Measurements from ENCODE around the gene MTA2. TPM values are rescaled to one million over a fixed set of nuclear protein-coding genes. Genes with fewer than 3 reads are reported as not detected.

Gene MTA2
- total RNA-seq, 1 experiment from 2014 or later = 97.2 TPM

GRCh38 chr11:62600367-62601121 is 1.1 kb downstream of the MTA2 start:
- no TSS peak for BruUV-seq (replicated peaks)
- Mint-ChIP-seq H3K4me3 (ENCODE audit: low read depth, unreplicated experiment) (peak overlapping the region; percentile 88), H3K9me3 (ENCODE audit: low read depth, unreplicated experiment) (no peaks in the 10 kb centered on the region), H3K27me3 (ENCODE audit: unreplicated experiment) (no peaks in the 10 kb centered on the region), H3K27ac (ENCODE audit: unreplicated experiment) (peak overlapping the region; percentile 78), H3K36me3 (ENCODE audit: insufficient read depth, unreplicated experiment) (peaks cover 80% of the 10 kb centered on the region), H3K4me1 (ENCODE audit: low read depth, unreplicated experiment) (peaks cover 35% of the 10 kb centered on the region)
- intact Hi-C loops (cut with micrococcal nuclease; ENCODE audit: unreplicated experiment) = no loop called here
- no peak for TF ChIP-seq CTCF (IDR thresholded peaks at IDR 0.05; ENCODE audit: unreplicated experiment)
- no peak for DNase-seq
- CTCF ChIA-PET = interaction anchor here (1.1 to 2.1 kb wide), 5 partner anchors 9 to 58 kb away, joined by 3 to 21 read pairs (median 7); partner anchors contain the start of genes B3GAT3 and TUT1

GRCh38 chr11:62599901-62600300 is 1.8 kb downstream of the MTA2 start:
- H3K27ac Mint-ChIP-seq (ENCODE audit: unreplicated experiment) = peak overlapping the region; percentile 78
- CTCF ChIA-PET = interaction anchor here (1.1 to 2.1 kb wide), 2 partner anchors 8 to 22 kb away, joined by 3 to 21 read pairs; partner anchors contain the start of genes B3GAT3 and TUT1
- no peak for TF ChIP-seq CTCF (IDR thresholded peaks at IDR 0.05; ENCODE audit: unreplicated experiment)
- intact Hi-C loops (cut with micrococcal nuclease; ENCODE audit: unreplicated experiment) = no loop called here
- no peak for DNase-seq
- H3K27me3 Mint-ChIP-seq (ENCODE audit: unreplicated experiment) = no peaks in the 10 kb centered on the region
- H3K36me3 Mint-ChIP-seq (ENCODE audit: insufficient read depth, unreplicated experiment) = peaks cover 80% of the 10 kb centered on the region
- H3K4me1 Mint-ChIP-seq (ENCODE audit: low read depth, unreplicated experiment) = peaks cover 35% of the 10 kb centered on the region
- H3K9me3 Mint-ChIP-seq (ENCODE audit: low read depth, unreplicated experiment) = no peaks in the 10 kb centered on the region
- TSS peak; percentile 58 for BruUV-seq (replicated peaks)
- H3K4me3 Mint-ChIP-seq (ENCODE audit: low read depth, unreplicated experiment) = peak overlapping the region; percentile 88

GRCh38 chr11:62599069-62599696 is 2.5 kb downstream of the MTA2 start:
- Mint-ChIP-seq H3K36me3 (ENCODE audit: insufficient read depth, unreplicated experiment) (peaks cover 83% of the 10 kb centered on the region), H3K4me3 (ENCODE audit: low read depth, unreplicated experiment) (peak overlapping the region; percentile 88), H3K27ac (ENCODE audit: unreplicated experiment) (peak overlapping the region; percentile 78), H3K9me3 (ENCODE audit: low read depth, unreplicated experiment) (no peaks in the 10 kb centered on the region), H3K4me1 (ENCODE audit: low read depth, unreplicated experiment) (peaks cover 34% of the 10 kb centered on the region), H3K27me3 (ENCODE audit: unreplicated experiment) (no peaks in the 10 kb centered on the region)
- CTCF ChIA-PET = interaction anchor here (0.6 kb wide), 1 partner anchor 40 kb away, joined by 3 read pairs; no protein-coding TSS in a partner anchor
- intact Hi-C loops (cut with micrococcal nuclease; ENCODE audit: unreplicated experiment) = no loop called here
- no TSS peak for BruUV-seq (replicated peaks)
- peak; percentile 69 for DNase-seq
- no peak for TF ChIP-seq CTCF (IDR thresholded peaks at IDR 0.05; ENCODE audit: unreplicated experiment)

- Mint-ChIP-seq H3K27me3 (ENCODE audit: unreplicated experiment) (no peaks in the 10 kb centered on the region), H3K36me3 (ENCODE audit: insufficient read depth, unreplicated experiment) (peaks cover 79% of the 10 kb centered on the region), H3K4me1 (ENCODE audit: low read depth, unreplicated experiment) (peaks cover 13% of the 10 kb centered on the region), H3K27ac (ENCODE audit: unreplicated experiment) (no peak overlapping the region), H3K4me3 (ENCODE audit: low read depth, unreplicated experiment) (no peak overlapping the region), H3K9me3 (ENCODE audit: low read depth, unreplicated experiment) (no peaks in the 10 kb centered on the region)
- no TSS peak for BruUV-seq (replicated peaks)
- intact Hi-C loops (cut with micrococcal nuclease; ENCODE audit: unreplicated experiment) = no loop called here
- DNase-seq = no peak
- CTCF ChIA-PET = no interaction called here
- TF ChIP-seq CTCF (IDR thresholded peaks at IDR 0.05; ENCODE audit: unreplicated experiment) = no peak
These were observed 6.5 kb downstream of the MTA2 start for GRCh38 chr11:62595124-62595523.
